Liver (tissue), 9 donors: Measurements from ENCODE around the gene RANBP17. TPM values are rescaled to one million over a fixed set of nuclear protein-coding genes. Genes with fewer than 3 reads are reported as not detected.

Experiments
- DNase-seq: peaks from one replicate; pipeline ENCODE4 v3.0.0-alpha.2; 2017; ENCODE audit warnings: low spot score
- H3K27ac ChIP-seq, 2 donors: one replicate each; pipeline ENCODE4 v1.7.0; 2013; ENCODE audit warnings: inconsistent platforms in 2 of 2, low read length in 2 of 2, control low read depth in 1 of 2, low read depth in 1 of 2, mild to moderate bottlenecking in 1 of 2
- H3K27me3 ChIP-seq, 4 donors: one replicate each; pipeline versions ENCODE4 v1.6.1 to v1.7.0; 2013; ENCODE audit warnings: low read length in 3 of 4, inconsistent platforms in 1 of 4, mild to moderate bottlenecking in 1 of 4, moderate library complexity in 1 of 4; ENCODE audit not compliant: control insufficient read depth in 4 of 4, insufficient read depth in 4 of 4
- H3K36me3 ChIP-seq, 4 donors: one replicate each; pipeline versions ENCODE4 v1.6.1 to v1.7.0; 2013; ENCODE audit warnings: low read length in 3 of 4, mild to moderate bottlenecking in 3 of 4, low read depth in 1 of 4, moderate library complexity in 1 of 4; ENCODE audit not compliant: control insufficient read depth in 4 of 4, insufficient read depth in 3 of 4
- H3K4me1 ChIP-seq, 4 donors: one replicate each; pipeline versions ENCODE4 v1.6.1 to v1.7.0; 2013; ENCODE audit warnings: low read length in 3 of 4, mild to moderate bottlenecking in 3 of 4, moderate library complexity in 1 of 4; ENCODE audit not compliant: control insufficient read depth in 4 of 4, insufficient read depth in 4 of 4
- H3K4me3 ChIP-seq, 3 donors: one replicate each; pipeline versions ENCODE4 v1.6.1 to v1.7.0; 2013; ENCODE audit warnings: low read length in 3 of 3, control low read depth in 1 of 3, low read depth in 1 of 3, mild to moderate bottlenecking in 1 of 3
- H3K9ac ChIP-seq, 2 donors: one replicate each; pipeline ENCODE4 v1.7.0; 2013; ENCODE audit warnings: low read length in 2 of 2, mild to moderate bottlenecking in 2 of 2, moderate library complexity in 2 of 2, control low read depth in 1 of 2, low read depth in 1 of 2
- H3K9me3 ChIP-seq, 4 donors: one replicate each; pipeline versions ENCODE4 v1.6.1 to v1.7.0; 2013; ENCODE audit warnings: low read length in 3 of 4; ENCODE audit not compliant: control insufficient read depth in 4 of 4
- FOXA2 ChIP-seq: IDR thresholded peaks from 2 replicates; pipeline ENCODE4 v1.6.1; 2016; ENCODE audit warnings: antibody characterized with exemption
- GABPA ChIP-seq, 2 donors: IDR thresholded peaks in 1 of 2; conservative IDR thresholded peaks in 1 of 2; 2 replicates each; pipeline ENCODE4 v1.6.1; 2016; ENCODE audit warnings: antibody characterized with exemption in 2 of 2, mild to moderate bottlenecking in 1 of 2, moderate library complexity in 1 of 2
- HNF4A ChIP-seq, 2 donors: conservative IDR thresholded peaks; 2 replicates each; pipeline ENCODE4 v1.6.1; 2016; ENCODE audit warnings: antibody characterized with exemption in 2 of 2, mild to moderate bottlenecking in 2 of 2
- NR2F2 ChIP-seq: IDR thresholded peaks from 2 replicates; pipeline ENCODE4 v1.6.1; 2016; ENCODE audit warnings: antibody characterized with exemption
- RXRA ChIP-seq, 2 donors: IDR thresholded peaks; 2 replicates each; pipeline ENCODE4 v1.6.1; 2017 to 2018; ENCODE audit warnings: antibody characterized with exemption in 2 of 2, mild to moderate bottlenecking in 1 of 2
- WGBS: extraction: QIAGEN DNeasy Blood & Tissue Kit; methylation state at CpG from one replicate; pipeline ENCODE4 v1.1.7; 2013; 5-methylcytosine and 5-hydroxymethylcytosine counted together
- polyA plus RNA-seq, 2 donors: library from polyadenylated mRNA; stranded (reverse) in 1 of 2; unstranded in 1 of 2; fragments of 200-250 nt in 1 of 2; fragments of >200 nt in 1 of 2; fragmentation: Nextera tagmentation in 1 of 2; extraction: Ambion mirVana in 1 of 2; gene quantifications; one replicate each; pipeline versions ENCODE4 v1.2.1 to v1.2.3, GENCODE V29; 2013 to 2015
- total RNA-seq, 2 donors: library from RNA; depleted of rRNA; stranded (reverse); fragments of >200 nt; gene quantifications; one replicate each; pipeline ENCODE4 v1.2.3, GENCODE V29; 2014
- TF ChIP-seq, protein P1 (sequence below): IDR thresholded peaks from 2 replicates; pipeline ENCODE4 v1.6.1; 2016; ENCODE audit warnings: antibody characterized with exemption
- TF ChIP-seq, protein P2 (sequence below): fragments of 150-350 bp; IDR thresholded peaks from 2 replicates; pipeline ENCODE4 v1.5.1; 2017; ENCODE audit warnings: improper control_type of control experiment, low read depth, low read length; ENCODE audit not compliant: missing input control
- TF ChIP-seq, protein P3 (sequence below): IDR thresholded peaks from 2 replicates; pipeline ENCODE4 v1.6.1; 2016; ENCODE audit warnings: antibody characterized with exemption
- TF ChIP-seq, protein P4 (sequence below): IDR thresholded peaks from 2 replicates; pipeline ENCODE4 v1.6.1; 2016; ENCODE audit warnings: antibody characterized with exemption, mild to moderate bottlenecking
- donor health status: healthy.
- donor health status: healthy.
- donor health status: healthy.
- donor health status: healthy.
- donor health status: healthy.

Gene RANBP17
- total and polyA plus RNA-seq, 4 donors: 0.83 to 10.8 (median 7.9) TPM

DNA sequence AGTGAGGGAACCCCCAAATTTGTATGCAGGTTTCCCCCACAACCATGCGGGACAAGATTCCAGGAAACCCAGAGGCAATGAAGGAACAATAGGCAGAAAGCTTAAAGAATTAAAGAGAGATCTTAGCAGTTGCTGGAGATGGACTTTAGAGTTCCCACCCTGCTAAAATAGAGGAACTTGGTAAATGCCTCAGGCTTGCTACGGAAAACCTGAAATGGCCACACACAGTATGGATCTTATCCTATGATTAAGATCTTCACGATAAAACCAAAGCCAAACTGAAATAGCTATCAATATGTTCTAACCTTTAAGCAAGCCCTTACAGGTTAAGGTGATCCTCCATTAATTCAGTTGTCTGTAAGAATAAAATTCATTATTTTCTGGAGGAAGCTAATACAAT lies 148.3 kb downstream of the RANBP17 start:
- H3K9ac ChIP-seq: no peak overlapping the region
- no peak overlapping the region for H3K4me3 ChIP-seq
- H3K36me3 ChIP-seq: no peaks in the 10 kb centered on the region
- no peak for DNase-seq
- 84% methylated on average over 3 of the region's 3 CpGs for WGBS
- no peak overlapping the region for H3K27ac ChIP-seq
- no peaks in the 10 kb centered on the region for H3K9me3 ChIP-seq
- H3K4me1 ChIP-seq: no peaks in the 10 kb centered on the region
- TF ChIP-seq, protein P1, sequence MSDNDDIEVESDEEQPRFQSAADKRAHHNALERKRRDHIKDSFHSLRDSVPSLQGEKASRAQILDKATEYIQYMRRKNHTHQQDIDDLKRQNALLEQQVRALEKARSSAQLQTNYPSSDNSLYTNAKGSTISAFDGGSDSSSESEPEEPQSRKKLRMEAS: no peak
- TF ChIP-seq, protein P2, sequence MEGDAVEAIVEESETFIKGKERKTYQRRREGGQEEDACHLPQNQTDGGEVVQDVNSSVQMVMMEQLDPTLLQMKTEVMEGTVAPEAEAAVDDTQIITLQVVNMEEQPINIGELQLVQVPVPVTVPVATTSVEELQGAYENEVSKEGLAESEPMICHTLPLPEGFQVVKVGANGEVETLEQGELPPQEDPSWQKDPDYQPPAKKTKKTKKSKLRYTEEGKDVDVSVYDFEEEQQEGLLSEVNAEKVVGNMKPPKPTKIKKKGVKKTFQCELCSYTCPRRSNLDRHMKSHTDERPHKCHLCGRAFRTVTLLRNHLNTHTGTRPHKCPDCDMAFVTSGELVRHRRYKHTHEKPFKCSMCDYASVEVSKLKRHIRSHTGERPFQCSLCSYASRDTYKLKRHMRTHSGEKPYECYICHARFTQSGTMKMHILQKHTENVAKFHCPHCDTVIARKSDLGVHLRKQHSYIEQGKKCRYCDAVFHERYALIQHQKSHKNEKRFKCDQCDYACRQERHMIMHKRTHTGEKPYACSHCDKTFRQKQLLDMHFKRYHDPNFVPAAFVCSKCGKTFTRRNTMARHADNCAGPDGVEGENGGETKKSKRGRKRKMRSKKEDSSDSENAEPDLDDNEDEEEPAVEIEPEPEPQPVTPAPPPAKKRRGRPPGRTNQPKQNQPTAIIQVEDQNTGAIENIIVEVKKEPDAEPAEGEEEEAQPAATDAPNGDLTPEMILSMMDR: no peak
- no peak for TF ChIP-seq NR2F2
- TF ChIP-seq, protein P3, sequence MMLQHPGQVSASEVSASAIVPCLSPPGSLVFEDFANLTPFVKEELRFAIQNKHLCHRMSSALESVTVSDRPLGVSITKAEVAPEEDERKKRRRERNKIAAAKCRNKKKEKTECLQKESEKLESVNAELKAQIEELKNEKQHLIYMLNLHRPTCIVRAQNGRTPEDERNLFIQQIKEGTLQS: no peak
- TF ChIP-seq FOXA2: no peak
- no peak for TF ChIP-seq HNF4A (conservative IDR thresholded peaks at IDR 0.05)
- no peaks in the 10 kb centered on the region for H3K27me3 ChIP-seq

DNA sequence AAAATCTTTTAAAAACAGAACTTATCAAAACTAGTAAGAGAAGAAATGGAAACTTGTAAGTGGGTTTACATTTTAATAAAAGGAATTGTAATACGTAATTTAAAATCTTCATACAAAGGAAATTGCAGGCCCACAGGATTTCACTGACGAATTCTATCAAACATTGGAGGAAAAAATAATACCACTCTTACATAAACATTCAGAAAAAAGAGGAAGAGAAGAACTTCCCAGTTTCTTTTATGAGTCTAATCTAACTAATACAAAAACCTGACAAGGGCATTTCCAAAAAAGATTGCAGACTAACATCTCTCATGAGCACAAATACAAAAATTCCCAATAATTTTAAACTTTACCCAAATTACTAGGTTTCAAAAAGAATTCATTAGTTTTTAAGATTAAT lies 149.0 kb downstream of the RANBP17 start:
- no peaks in the 10 kb centered on the region for H3K4me1 ChIP-seq
- no peak for TF ChIP-seq RXRA (IDR thresholded peaks at IDR 0.05)
- no peak overlapping the region for H3K4me3 ChIP-seq
- no peak overlapping the region for H3K9ac ChIP-seq
- H3K27me3 ChIP-seq: no peaks in the 10 kb centered on the region
- H3K36me3 ChIP-seq: no peaks in the 10 kb centered on the region
- 84% methylated on average over 2 of the region's 2 CpGs for WGBS
- H3K27ac ChIP-seq: no peak overlapping the region
- DNase-seq: no peak
- no peaks in the 10 kb centered on the region for H3K9me3 ChIP-seq

DNA sequence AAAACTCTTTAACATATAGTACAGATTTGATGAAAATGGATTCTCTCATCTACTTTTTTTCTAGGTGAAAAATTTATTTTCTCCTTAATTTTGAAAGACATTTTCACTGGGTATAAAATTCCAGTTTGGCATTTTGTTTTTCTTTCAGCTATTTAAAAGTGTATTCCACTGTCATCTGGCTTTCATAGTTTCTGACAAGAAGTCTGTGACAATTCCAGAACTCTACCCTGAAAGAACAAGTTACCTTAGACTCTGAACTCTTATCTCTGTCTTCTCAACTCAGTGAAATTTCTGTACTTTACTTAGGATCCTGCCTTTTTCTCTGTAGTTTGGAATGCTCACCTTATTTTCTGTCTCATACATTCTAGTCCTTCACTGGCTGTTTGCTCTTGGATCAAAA lies 161.7 kb downstream of the RANBP17 start:
- no peak for DNase-seq
- no peaks in the 10 kb centered on the region for H3K4me1 ChIP-seq
- TF ChIP-seq, protein P4, sequence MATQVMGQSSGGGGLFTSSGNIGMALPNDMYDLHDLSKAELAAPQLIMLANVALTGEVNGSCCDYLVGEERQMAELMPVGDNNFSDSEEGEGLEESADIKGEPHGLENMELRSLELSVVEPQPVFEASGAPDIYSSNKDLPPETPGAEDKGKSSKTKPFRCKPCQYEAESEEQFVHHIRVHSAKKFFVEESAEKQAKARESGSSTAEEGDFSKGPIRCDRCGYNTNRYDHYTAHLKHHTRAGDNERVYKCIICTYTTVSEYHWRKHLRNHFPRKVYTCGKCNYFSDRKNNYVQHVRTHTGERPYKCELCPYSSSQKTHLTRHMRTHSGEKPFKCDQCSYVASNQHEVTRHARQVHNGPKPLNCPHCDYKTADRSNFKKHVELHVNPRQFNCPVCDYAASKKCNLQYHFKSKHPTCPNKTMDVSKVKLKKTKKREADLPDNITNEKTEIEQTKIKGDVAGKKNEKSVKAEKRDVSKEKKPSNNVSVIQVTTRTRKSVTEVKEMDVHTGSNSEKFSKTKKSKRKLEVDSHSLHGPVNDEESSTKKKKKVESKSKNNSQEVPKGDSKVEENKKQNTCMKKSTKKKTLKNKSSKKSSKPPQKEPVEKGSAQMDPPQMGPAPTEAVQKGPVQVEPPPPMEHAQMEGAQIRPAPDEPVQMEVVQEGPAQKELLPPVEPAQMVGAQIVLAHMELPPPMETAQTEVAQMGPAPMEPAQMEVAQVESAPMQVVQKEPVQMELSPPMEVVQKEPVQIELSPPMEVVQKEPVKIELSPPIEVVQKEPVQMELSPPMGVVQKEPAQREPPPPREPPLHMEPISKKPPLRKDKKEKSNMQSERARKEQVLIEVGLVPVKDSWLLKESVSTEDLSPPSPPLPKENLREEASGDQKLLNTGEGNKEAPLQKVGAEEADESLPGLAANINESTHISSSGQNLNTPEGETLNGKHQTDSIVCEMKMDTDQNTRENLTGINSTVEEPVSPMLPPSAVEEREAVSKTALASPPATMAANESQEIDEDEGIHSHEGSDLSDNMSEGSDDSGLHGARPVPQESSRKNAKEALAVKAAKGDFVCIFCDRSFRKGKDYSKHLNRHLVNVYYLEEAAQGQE: no peak
- TF ChIP-seq, protein P1: no peak
- TF ChIP-seq GABPA (IDR thresholded peaks at IDR 0.05 in 1 of 2, conservative IDR thresholded peaks at IDR 0.05 in 1 of 2) (no peak), RXRA (IDR thresholded peaks at IDR 0.05) (no peak), HNF4A (conservative IDR thresholded peaks at IDR 0.05) (no peak), FOXA2 (no peak)
- no peaks in the 10 kb centered on the region for H3K36me3 ChIP-seq
- H3K27ac ChIP-seq: no peak overlapping the region
- no peaks in the 10 kb centered on the region for H3K27me3 ChIP-seq
- H3K9ac ChIP-seq: no peak overlapping the region
- no peak overlapping the region for H3K4me3 ChIP-seq
- H3K9me3 ChIP-seq: peaks cover 2 to 4% (median 3%) of the 10 kb centered on the region in 4 donors
